HG03469 (cell line): Measurements from ENCODE around the gene MRPL51.
"Not testable (repeated sequence)": the region's sequence is repeated elsewhere in the genome, so short reads cannot be mapped to it uniquely, and the experiment has no call there.

ENCODE experiments used
- ATAC-seq: cut with Tn5 transposase; IDR thresholded peaks from one replicate; pipeline ENCODE4 v1.9.1; 2021; ENCODE audit warnings: mild to moderate bottlenecking, moderate library complexity, moderate number of reproducible peaks; ENCODE audit not compliant: unreplicated experiment

Gene MRPL51

DNA sequence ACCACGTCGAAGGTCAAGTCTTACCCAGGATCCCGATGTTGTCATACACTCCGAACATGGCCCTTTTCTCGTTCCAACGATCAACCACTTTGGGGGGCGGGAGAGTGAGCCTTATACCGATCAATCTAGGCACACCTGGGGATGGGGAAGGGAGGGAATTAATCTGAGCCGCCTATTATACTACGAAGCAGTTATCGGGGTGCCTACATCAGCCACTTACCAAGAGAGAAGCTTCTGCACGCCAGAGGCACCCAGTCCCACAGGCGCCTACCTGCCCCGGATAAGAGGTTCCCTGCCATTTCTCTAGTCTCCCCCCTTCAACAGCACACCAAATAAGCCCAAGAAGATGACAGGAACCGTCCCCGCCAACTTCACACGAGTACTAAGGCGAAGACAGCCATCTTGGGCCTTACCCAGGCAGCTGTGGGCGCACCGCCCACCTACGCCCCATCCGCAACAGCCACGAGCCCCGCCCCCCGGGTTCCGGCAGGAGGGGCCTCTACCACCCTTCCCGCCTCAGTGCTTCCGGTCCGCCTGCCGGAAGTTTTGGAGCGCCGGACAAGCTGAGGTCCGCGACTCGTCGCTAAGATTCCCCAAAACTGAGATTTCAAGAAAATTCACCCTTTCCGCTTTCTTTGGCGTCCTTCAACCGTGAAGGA is at the start of gene MRPL51:
Gene MRPL51 (minus strand): TSS at position 425 of the 659 bp plus-strand sequence. CDS start 126 bp downstream, at position 299.
- ATAC-seq, result peak; percentile 53

GRCh38 chr12:6542209-6543009 is 49.3 kb upstream of the MRPL51 start:
- ATAC-seq, result no peak

DNA sequence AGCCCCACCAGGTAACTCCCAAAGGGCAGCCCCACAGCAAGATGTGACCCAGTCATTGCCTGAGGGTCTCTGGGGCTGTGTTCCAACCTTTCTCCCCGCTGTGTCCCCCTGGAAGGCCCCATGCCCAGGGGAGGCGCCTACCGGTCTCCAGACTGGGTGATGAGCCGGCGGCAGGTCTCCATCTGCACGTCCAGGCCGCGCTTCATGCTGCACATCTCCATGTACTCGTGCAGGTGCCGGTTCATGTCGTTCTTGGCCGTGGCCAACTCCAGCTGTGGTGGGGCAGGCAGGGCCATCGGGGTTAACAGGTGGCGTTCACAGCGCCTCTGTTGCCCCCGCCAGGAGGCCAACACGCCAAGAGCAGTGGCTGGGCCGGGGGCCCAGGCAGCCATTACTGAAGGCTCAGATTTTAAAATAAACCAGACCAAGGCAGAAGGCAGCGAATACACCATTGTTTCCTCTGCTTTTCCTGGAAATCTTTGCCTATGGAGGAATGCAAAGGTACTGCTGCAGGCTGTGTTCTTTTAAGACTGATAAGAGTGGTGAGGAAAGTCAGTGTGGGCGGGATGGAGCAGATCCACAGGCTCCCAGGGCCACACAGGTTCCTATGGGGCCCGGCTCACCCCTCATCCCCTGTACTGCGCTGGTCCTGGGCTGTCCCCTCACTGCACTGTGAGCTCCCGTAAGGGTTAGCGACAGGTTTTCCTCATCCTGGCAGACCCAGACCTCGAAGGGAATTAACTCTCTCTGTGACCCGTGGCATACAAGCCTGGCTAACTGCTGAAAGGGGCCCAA is 48.5 kb upstream of the MRPL51 start:
- ATAC-seq, result no peak

- ATAC-seq, result no peak
Measured at GRCh38 chr12:6540181-6540877, 47.3 kb upstream of the MRPL51 start.

DNA sequence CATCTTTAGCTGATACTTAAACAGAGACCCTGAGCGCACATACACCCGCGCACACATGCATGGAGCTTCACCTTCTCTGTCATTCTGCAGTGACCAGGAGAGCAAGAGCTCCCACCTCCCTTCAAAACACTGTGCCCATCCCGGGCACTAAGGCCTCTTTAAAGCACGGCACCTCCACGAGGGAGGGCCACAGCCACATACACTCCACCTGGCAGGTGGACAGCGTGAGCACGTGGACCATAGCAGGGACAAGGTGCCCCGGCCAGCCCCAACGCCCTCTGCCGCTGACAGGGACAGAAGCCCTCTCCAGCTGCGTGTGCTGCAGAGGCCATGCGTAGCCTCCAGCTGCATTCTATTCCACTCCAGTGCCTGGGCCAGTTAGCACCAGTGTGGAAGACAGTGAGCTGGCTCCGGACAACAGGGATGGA is 46.7 kb upstream of the MRPL51 start:
- ATAC-seq, result no peak

DNA sequence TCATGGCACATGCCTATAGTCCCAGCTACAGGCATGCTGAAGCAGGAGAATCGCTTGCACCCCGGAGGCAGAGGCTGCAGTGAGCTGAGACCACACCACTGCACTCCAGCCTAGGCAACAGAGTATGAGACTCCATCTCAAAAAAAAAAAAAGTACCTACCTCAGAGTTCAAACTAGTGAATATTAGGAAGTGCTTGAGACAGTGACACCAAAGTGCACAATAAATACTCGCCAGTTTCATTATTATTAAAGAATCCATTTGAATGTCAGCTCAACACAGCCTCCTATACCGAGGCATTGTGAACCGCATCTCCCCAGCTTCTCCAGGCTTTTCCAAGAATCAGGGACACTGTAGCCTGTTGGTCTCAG is 46.2 kb upstream of the MRPL51 start:
- no peak for ATAC-seq

GRCh38 chr12:6538420-6539313 is 45.6 kb upstream of the MRPL51 start:
- ATAC-seq, result no peak

- not testable (repeated sequence) for ATAC-seq
Measured at GRCh38 chr12:6537580-6538419, 44.7 kb upstream of the MRPL51 start.

GRCh38 chr12:6536894-6537579 is 44.0 kb upstream of the MRPL51 start:
- ATAC-seq, result no peak

DNA sequence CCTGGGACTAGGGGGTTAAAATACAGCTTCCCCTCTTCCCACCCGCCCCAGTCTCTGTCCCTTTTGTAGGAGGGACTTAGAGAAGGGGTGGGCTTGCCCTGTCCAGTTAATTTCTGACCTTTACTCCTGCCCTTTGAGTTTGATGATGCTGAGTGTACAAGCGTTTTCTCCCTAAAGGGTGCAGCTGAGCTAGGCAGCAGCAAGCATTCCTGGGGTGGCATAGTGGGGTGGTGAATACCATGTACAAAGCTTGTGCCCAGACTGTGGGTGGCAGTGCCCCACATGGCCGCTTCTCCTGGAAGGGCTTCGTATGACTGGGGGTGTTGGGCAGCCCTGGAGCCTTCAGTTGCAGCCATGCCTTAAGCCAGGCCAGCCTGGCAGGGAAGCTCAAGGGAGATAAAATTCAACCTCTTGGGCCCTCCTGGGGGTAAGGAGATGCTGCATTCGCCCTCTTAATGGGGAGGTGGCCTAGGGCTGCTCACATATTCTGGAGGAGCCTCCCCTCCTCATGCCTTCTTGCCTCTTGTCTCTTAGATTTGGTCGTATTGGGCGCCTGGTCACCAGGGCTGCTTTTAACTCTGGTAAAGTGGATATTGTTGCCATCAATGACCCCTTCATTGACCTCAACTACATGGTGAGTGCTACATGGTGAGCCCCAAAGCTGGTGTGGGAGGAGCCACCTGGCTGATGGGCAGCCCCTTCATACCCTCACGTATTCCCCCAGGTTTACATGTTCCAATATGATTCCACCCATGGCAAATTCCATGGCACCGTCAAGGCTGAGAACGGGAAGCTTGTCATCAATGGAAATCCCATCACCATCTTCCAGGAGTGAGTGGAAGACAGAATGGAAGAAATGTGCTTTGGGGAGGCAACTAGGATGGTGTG is 43.1 kb upstream of the MRPL51 start:
- ATAC-seq, result no peak

DNA sequence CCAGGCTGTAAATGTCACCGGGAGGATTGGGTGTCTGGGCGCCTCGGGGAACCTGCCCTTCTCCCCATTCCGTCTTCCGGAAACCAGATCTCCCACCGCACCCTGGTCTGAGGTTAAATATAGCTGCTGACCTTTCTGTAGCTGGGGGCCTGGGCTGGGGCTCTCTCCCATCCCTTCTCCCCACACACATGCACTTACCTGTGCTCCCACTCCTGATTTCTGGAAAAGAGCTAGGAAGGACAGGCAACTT is 42.6 kb upstream of the MRPL51 start:
- no peak for ATAC-seq

GRCh38 chr12:6534945-6535696 is 42.1 kb upstream of the MRPL51 start:
- no peak for ATAC-seq

DNA sequence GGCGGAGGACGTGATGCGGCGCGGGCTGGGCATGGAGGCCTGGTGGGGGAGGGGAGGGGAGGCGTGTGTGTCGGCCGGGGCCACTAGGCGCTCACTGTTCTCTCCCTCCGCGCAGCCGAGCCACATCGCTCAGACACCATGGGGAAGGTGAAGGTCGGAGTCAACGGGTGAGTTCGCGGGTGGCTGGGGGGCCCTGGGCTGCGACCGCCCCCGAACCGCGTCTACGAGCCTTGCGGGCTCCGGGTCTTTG is 41.6 kb upstream of the MRPL51 start:
- ATAC-seq, result no peak

GRCh38 chr12:6533923-6534694 is 41.0 kb upstream of the MRPL51 start, which contains the start of gene GAPDH:
GAPDH (plus strand) TSS chr12:6534517; CDS start chr12:6534833, 316 bp downstream.
- ATAC-seq, result no peak

GRCh38 chr12:6533653-6533922 is 40.5 kb upstream of the MRPL51 start:
- no peak for ATAC-seq

DNA sequence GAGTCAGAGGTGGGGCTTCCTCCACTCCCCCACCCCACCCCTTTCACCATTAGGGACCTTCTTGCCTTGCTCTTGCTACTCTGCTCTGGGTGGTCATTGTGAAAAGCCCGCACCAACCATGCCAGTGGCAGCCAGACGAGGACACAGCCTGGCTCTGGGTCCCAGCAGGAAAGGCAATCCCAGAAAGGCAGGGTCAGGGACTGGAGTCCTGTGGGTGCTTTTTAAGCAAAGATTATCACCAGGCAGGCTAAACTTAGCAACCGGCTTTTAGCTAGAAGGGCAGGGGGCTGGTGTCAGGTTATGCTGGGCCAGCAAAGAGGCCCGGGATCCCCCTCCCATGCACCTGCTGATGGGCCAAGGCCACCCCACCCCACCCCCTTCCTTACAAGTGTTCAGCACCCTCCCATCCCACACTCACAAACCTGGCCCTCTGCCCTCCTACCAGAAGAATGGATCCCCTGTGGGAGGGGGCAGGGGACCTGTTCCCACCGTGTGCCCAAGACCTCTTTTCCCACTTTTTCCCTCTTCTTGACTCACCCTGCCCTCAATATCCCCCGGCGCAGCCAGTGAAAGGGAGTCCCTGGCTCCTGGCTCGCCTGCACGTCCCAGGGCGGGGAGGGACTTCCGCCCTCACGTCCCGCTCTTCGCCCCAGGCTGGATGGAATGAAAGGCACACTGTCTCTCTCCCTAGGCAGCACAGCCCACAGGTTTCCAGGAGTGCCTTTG is 40.0 kb upstream of the MRPL51 start:
- ATAC-seq, result no peak
